Measurements from ENCODE around the gene CNTN2.
A peak's percentile ranks its signal among the peaks of the same experiment; 100 is the strongest.

Gene CNTN2

GRCh38 chr1:205042911-205043806, at the start of gene CNTN2:
Gene CNTN2, plus strand, starts transcription at chr1:205043212. Its CDS starts 9,974 bp downstream, at chr1:205053186.
- DNase-seq = peak in 48 of 51 donors; percentile 10 to 92 (median 78)

DNA sequence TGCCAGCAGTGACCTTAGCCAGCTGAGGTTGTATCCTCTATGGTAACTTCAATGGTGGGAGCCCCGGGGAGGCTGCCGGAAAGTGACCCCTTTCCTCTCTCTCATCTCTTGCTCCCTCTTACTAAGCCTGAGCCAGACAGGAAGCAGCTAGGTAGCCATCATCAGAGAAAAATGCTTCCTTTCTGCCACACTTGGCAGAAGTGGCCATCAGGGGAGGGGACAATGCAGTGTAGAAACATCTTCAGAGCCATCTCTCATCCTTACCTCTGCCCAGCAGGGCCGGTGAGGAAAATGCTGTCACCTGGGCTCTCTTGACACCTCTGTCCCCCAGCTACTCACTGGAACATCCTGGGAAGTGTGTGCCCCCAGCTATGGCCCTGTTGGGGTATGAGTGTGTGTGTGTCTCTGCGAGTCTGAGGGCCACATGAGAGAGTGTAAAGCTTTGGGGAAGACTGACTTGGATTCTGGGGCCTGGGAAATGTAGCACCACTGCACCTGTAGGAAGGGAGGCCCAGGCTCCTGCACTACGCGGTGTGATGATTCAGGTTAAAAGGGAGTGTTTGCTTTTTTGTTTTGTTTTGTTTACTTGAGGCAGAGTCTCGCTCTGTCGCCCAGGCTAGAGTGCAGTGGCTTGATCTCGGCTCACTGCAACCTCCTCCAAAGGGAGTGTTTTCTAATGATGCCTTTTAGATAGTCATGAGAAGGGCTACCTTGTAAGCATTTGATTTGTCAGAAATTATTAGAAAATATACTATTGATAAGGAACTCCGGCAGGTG, 48.7 kb upstream of the CNTN2 start:
- no peak for DNase-seq

DNA sequence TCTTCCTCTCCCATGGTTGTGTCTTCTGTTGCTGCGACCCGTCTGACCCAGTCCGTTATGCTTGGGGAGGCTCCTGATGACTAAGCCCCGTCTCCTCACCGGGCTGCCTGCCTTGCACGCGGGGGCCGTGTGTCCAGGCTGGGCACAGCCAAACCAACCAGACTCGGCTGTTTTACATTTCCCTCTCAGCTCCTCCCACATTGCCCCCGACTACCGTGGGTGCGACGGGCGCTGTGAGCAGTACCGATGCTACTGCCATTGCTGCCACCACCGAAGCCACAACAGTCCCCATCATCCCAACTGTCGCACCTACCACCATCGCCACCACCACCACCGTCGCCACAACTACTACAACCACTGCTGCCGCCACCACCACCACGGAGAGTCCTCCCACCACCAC, 46.0 kb upstream of the CNTN2 start:
- no peak for DNase-seq

DNA sequence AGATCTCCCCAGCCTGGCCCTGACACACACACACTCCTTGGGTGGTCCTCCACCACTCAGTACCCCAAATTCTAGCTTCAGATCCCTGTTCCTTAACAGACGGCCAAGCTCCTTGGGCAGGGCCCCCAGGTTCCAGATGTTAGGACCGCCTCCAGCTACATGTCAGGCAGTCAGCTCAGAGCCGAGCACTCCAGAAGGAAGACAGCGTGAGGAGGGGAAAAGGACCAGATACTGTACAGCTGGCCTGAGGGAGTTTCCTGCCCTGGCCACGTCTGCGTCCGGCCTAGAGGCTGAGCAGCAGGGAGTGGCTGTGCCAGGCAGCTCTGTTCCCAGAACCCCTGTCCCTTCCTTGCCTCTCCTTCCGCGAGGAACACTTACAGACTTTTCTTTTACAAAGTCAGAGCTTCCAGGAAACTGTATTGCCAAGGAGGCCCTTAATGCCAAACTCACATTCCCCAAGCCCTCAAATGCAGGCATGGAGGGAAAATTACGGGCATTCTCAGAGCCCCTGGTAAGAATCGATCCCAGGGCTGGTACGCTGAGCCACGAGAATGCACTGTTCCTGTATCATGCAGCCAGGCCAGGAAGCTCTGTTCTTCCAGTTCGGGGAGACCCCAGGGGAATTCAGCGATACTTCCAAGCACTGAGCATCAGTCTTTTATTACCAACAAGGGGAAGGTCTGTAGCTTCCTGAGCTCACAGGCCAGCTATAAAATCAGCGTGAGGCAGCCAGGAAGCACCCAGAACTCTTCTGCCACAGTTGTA, 45.2 kb upstream of the CNTN2 start:
- DNase-seq = no peak

DNA sequence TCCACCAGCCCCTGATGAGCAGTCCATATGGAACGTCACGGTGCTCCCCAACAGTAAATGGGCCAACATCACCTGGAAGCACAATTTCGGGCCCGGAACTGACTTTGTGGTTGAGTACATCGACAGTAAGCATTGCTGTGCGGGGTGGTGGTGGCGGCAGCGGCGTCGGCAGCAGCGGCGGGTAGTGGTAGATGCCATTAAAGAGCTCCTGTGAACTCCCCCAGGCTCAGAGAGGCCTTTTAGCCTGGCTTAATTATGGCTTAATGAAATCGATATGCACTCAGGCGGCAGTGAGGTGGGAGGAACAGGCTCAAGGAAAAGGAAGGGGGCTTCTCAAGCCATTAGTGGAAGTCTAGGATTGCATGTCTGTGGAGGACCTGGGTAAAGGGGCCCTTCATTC, 41.9 kb upstream of the CNTN2 start:
- DNase-seq = no peak

DNA sequence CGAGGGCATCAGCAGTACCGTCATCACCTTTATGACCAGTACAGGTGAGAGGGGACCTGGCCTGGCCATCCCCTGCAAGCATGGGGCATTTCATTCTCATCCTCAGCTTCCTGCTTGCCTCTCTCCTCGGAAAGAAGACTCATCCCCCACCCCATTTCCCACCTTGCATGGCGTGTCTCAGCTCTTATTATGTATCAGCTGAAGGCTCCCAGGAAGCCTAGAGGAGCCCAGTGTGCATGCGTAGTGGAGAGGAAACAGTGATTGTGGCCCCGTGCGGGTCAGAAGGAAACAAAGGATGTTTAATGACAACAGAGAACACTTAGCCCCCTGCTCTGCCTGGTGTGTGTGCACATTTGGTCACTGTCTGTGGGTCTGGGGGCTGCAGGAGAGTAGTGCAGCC, 40.3 kb upstream of the CNTN2 start:
- DNase-seq = no peak

GRCh38 chr1:205003358-205004131, 39.5 kb upstream of the CNTN2 start:
- DNase-seq = no peak

- peak in 2 of 51 donors; percentile 16 to 39 for DNase-seq
Measured at GRCh38 chr1:205004351-205004750, 38.7 kb upstream of the CNTN2 start.

DNA sequence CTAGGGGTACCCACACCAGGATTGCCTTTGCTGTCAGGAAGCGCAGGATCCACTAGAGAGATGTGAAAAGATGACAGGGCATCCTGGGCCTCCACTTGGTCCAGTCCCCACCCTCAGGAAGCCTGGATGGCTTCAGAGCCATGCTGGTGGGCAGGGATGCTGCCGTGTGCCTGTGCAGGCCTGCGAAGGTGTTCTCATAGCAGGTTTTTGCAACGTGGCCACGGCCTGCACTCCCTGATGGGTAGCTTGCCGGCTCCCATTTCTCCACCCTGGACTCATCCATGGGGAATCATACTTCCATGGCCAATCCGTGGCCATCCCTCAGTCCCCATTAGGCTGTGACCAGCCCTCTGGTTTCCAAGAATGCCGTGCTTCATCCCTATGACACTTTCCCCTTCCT, 34.1 kb upstream of the CNTN2 start:
- DNase-seq = no peak

- DNase-seq = peak in 1 of 51 donors; percentile 14
Measured at GRCh38 chr1:205009670-205010069, 33.3 kb upstream of the CNTN2 start.

DNA sequence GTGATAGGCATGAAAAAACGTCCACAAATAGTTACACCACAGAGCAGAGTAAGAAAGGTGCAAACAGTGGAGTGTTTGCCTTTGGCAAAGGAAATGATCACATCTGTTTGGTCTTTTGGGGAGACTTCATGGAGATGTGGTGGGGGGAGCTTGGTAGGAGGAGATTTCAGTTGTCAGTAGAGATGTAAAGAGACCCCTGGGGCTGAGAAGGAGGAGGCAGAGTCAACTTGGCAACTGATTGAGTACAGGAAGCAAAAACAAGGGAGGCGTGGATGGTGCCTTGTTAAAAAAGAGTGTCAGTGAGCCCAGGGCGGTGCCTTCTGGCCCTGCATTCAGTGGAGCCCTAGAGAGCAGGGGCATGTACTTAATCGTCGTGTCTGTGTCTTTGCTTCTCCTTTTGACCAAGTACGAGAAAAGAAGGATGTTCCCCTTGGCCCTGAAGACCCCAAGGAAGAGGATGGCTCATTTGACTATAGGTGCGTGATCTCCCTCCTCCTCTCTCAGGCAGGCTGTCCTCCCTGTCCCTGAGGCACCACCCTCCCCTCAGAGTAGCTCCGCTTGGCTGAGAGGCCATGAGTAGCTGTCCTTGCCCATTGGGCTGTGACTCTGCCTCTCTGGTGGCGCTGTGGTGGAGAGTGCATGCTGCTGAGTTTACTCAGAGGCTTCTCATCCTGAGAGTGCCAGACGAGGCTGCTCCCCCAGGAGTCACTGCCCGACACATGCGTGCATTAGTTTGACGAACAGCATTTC, 30.4 kb upstream of the CNTN2 start:
- DNase-seq = no peak

DNA sequence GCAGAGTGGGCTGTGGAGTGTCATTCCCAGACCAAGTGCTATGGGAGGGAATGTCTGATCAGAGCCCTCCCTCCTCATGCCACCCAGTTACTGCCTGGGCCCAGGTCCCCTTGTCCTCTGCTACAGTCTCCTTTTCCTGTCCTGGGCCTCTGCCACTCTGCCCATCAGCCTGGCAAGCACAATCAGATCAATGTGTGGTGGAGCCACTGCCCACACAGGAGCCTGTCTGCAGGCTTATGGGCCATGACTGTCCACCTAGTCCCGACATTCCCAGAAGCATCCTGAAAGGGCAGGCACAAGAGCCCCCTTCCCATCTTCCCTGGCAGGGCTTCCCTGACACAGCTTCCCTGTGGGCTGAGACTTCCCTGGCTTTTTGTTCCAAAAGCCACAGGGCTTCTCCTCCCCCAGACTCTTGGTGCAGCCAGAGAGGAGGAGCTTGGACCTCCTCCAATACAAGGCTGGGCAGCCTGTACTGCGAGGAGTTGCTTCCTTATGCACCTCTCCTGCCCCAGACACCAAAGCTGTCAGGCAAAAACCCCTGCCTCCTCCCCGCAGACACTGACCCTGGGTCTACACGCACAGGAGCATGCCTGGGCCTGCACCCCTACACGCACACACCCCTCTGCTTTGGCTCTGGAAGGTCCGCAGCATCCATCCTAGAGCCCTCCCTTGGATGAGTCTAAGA, 29.2 kb upstream of the CNTN2 start:
- DNase-seq = peak in 34 of 51 donors; percentile 11 to 71 (median 42)

- no peak for DNase-seq
Measured at GRCh38 chr1:205014783-205015182, 28.2 kb upstream of the CNTN2 start.

DNA sequence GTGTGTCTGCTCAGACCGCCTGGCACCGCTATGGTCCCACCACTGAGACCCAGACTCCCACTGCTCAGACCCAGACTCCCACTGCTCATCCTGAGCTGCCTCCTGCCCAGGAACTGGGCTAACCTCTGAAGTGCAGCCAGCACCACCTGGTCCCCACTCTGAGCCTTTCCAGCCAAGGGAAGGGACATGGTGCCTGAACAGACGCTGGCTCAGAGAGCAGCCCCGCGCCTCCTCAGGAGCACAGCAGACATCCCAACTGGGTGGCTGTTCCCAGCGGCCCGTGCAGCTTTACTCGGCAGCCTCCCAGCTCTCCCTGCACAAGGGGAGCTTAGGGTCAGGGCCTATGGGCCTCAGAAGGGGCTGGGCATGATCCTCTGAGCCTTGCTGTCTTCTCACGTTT, 27.8 kb upstream of the CNTN2 start:
- DNase-seq = no peak

DNA sequence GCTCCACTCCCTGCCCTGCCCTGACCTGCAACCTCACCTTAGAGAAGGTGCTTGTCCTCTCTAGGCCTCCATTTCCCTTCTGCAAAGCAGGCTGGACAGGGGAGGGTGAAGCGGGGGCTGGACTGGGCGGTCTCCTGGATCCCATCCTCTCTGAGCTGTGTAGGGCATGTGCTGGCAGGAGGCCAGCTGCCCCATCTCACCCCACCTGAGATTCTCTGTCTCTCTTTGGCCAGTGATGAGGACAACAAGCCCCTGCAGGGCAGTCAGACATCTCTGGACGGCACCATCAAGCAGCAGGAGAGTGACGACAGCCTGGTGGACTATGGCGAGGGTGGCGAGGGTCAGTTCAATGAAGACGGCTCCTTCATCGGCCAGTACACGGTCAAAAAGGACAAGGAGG, 26.9 kb upstream of the CNTN2 start:
- DNase-seq = no peak

GRCh38 chr1:205016584-205016983, 26.4 kb upstream of the CNTN2 start:
- peak in 3 of 51 donors; percentile 9 to 52 (median 19) for DNase-seq

- DNase-seq = no peak
Measured at GRCh38 chr1:205017001-205017400, 26.0 kb upstream of the CNTN2 start.

GRCh38 chr1:205017766-205018165, 25.2 kb upstream of the CNTN2 start:
- no peak for DNase-seq

- DNase-seq = no peak
Measured at GRCh38 chr1:205018381-205018780, 24.6 kb upstream of the CNTN2 start.

- peak in 13 of 51 donors; percentile 15 to 49 (median 29) for DNase-seq
Measured at GRCh38 chr1:205020466-205020865, 22.5 kb upstream of the CNTN2 start.
